ENCODE results near the gene GMEB1.

GRCh38 chr1:28632560-28632959 lies 36.0 kb upstream of the GMEB1 start:
- TF ChIP-seq CTCF (IDR thresholded peaks at IDR 0.05) (no peak), EZH2 (IDR thresholded peaks at IDR 0.05; ENCODE audit: borderline replicate concordance, insufficient read depth, low read depth, low read length, poor library complexity, severe bottlenecking) (no peak)

Measured in B cell (primary cell).